Measurements from ENCODE around the gene PTPRN.
"Not testable (repeated sequence)": the region's sequence is repeated elsewhere in the genome, so short reads cannot be mapped to it uniquely, and the experiment has no call there.

PTPRN gene

GRCh38 chr2:219266886-219267285 lies 42.3 kb downstream of the PTPRN start:
- no peak for DNase-seq

GRCh38 chr2:219266232-219266631 lies 43.0 kb downstream of the PTPRN start:
- no peak for DNase-seq

- DNase-seq = no peak
These were observed 48.0 kb downstream of the PTPRN start for GRCh38 chr2:219261024-219261855.

GRCh38 chr2:219258942-219259341 lies 50.3 kb downstream of the PTPRN start:
- not testable (repeated sequence) for DNase-seq

GRCh38 chr2:219254590-219255201 lies 54.5 kb downstream of the PTPRN start:
- no peak for DNase-seq

GRCh38 chr2:219253753-219254589 lies 55.2 kb downstream of the PTPRN start, which contains the start of gene TUBA4A:
TSS of gene TUBA4A (minus strand) at chr2:219253918. CDS start at chr2:219253858, 60 bp downstream.
- peak; percentile 52 for DNase-seq

- no peak for DNase-seq
These were observed 56.1 kb downstream of the PTPRN start, which contains the start of gene TUBA4B for GRCh38 chr2:219252900-219253752. TSS of gene TUBA4B (plus strand) at chr2:219253243. CDS start at chr2:219253408, 165 bp downstream.

GRCh38 chr2:219252570-219252899 lies 56.7 kb downstream of the PTPRN start:
- no peak for DNase-seq

- DNase-seq = no peak
These were observed 57.1 kb downstream of the PTPRN start for GRCh38 chr2:219252084-219252483.

- no peak for DNase-seq
These were observed 57.5 kb downstream of the PTPRN start for GRCh38 chr2:219251656-219252055.

- no peak for DNase-seq
These were observed 59.0 kb downstream of the PTPRN start for GRCh38 chr2:219250049-219250781.

GRCh38 chr2:219249203-219249980 lies 59.8 kb downstream of the PTPRN start:
- DNase-seq = no peak

- no peak for DNase-seq
These were observed 60.4 kb downstream of the PTPRN start for GRCh38 chr2:219248845-219249202.

- DNase-seq = no peak
These were observed 61.2 kb downstream of the PTPRN start for GRCh38 chr2:219247678-219248642.

- no peak for DNase-seq
These were observed 62.6 kb downstream of the PTPRN start for GRCh38 chr2:219246559-219246958.

GRCh38 chr2:219245899-219246230 lies 63.3 kb downstream of the PTPRN start:
- DNase-seq = no peak

GRCh38 chr2:219245148-219245898 lies 63.9 kb downstream of the PTPRN start, which contains the start of the genes GLB1L and STK16:
TSS of gene GLB1L (minus strand) at chr2:219245444. CDS start at chr2:219243573, 1,871 bp downstream.
TSS of gene STK16 (plus strand) at chr2:219245479. CDS start at chr2:219246000, 521 bp downstream.
- DNase-seq = peak; percentile 82

- no peak for DNase-seq
These were observed 64.4 kb downstream of the PTPRN start for GRCh38 chr2:219244789-219245147.

- no peak for DNase-seq
These were observed 65.9 kb downstream of the PTPRN start for GRCh38 chr2:219243291-219243761.

Data from NCI-H2227 treated with DMSO at 0.1 percent for 48 hours (cell line).